DOHH2 (cell line): ENCODE results near the gene AFF2.

Experiments used
- H3F3A ChIP-seq: fragments of 200-600 bp; sonication (generic), shearing (Covaris generic); 2 replicates; pipeline ENCODE4 v1.6.0; 2016; ENCODE audit warnings: antibody characterized with exemption, mild to moderate bottlenecking; ENCODE audit not compliant: control insufficient read depth, insufficient read depth
- H3K27ac ChIP-seq: fragments of 200-600 bp; sonication (generic); 2 replicates; pipeline ENCODE4 v1.5.1; 2014; ENCODE audit warnings: low read depth, mild to moderate bottlenecking, low read length, moderate library complexity
- H3K27me3 ChIP-seq: fragments of 200-600 bp; sonication (generic); 2 replicates; pipeline ENCODE4 v1.6.1; 2014; ENCODE audit warnings: mild to moderate bottlenecking, low read length, mixed read lengths; ENCODE audit not compliant: control insufficient read depth
- H3K36me3 ChIP-seq: fragments of 200-600 bp; sonication (generic); 2 replicates; pipeline ENCODE4 v1.6.1; 2014; ENCODE audit warnings: mild to moderate bottlenecking, low read length, moderate library complexity, mixed read lengths; ENCODE audit not compliant: control insufficient read depth
- H3K4me1 ChIP-seq: fragments of 200-600 bp; sonication (generic); 2 replicates; pipeline ENCODE4 v1.6.1; 2014; ENCODE audit warnings: mild to moderate bottlenecking, low read length, mixed read lengths; ENCODE audit not compliant: control insufficient read depth
- H3K4me2 ChIP-seq: fragments of 200-600 bp; sonication (generic); 2 replicates; pipeline ENCODE4 v1.6.0; 2014; ENCODE audit warnings: mild to moderate bottlenecking, low read length, moderate library complexity
- H3K4me3 ChIP-seq: fragments of 200-600 bp; sonication (generic); 2 replicates; pipeline ENCODE4 v1.5.1; 2014; ENCODE audit warnings: mild to moderate bottlenecking, low read length, mixed read lengths
- H3K79me2 ChIP-seq: fragments of 200-600 bp; sonication (generic); 2 replicates; pipeline ENCODE4 v1.6.1; 2014; ENCODE audit warnings: mild to moderate bottlenecking, low read length, mixed read lengths; ENCODE audit not compliant: control insufficient read depth
- H3K9me2 ChIP-seq: fragments of 200-600 bp; sonication (generic); replicated peaks from 2 replicates; pipeline ENCODE4 v1.6.1; 2014; ENCODE audit warnings: mild to moderate bottlenecking, low read length, mixed read lengths; ENCODE audit not compliant: control insufficient read depth
- H3K9me3 ChIP-seq: fragments of 200-600 bp; sonication (generic); 2 replicates; pipeline ENCODE4 v1.6.1; 2014; ENCODE audit warnings: antibody characterized with exemption, low read length, mixed read lengths; ENCODE audit not compliant: control insufficient read depth, insufficient read depth
- H4K20me1 ChIP-seq: fragments of 200-600 bp; sonication (generic); 2 replicates; pipeline ENCODE4 v1.6.0; 2014; ENCODE audit warnings: low read depth, mild to moderate bottlenecking, antibody characterized with exemption, low read length, moderate library complexity; ENCODE audit not compliant: control insufficient read depth, insufficient read depth
- EZH2phosphoT487 ChIP-seq: fragments of 200-600 bp; sonication (generic); IDR thresholded peaks from 2 replicates; pipeline ENCODE4 v1.6.1; 2017; ENCODE audit warnings: borderline replicate concordance, mild to moderate bottlenecking, antibody characterized with exemption, low read length, moderate library complexity, mixed read lengths
- TF ChIP-seq, protein P1 (sequence below): fragments of 200-600 bp; sonication (generic); IDR thresholded peaks from one replicate; pipeline ENCODE4 v1.5.1; 2014; ENCODE audit warnings: antibody characterized with exemption, mild to moderate bottlenecking, low read depth, low read length; ENCODE audit not compliant: poor library complexity, severe bottlenecking

AFF2 gene

DNA sequence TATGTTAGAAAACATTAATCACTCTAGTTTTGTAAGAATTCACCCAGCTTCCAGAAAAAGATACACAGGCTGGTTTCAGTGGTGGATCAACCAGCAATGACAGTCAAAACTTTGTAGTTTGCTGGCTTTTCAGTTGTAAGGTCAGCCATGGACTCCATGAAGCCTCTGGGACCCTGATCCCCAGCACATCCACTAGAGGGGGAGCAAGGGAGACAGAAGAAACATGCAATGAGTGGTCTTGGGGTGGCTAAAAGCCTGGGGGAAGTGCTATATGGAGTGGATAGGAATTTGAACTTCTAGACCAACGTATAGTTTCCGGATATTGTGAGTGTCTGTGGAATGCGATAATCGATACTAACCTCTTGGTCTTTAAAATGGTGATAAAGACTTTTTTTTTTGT lies 72.7 kb downstream of the AFF2 start:
- no peaks in the 10 kb centered on the region for H4K20me1 ChIP-seq
- TF ChIP-seq, protein P1, sequence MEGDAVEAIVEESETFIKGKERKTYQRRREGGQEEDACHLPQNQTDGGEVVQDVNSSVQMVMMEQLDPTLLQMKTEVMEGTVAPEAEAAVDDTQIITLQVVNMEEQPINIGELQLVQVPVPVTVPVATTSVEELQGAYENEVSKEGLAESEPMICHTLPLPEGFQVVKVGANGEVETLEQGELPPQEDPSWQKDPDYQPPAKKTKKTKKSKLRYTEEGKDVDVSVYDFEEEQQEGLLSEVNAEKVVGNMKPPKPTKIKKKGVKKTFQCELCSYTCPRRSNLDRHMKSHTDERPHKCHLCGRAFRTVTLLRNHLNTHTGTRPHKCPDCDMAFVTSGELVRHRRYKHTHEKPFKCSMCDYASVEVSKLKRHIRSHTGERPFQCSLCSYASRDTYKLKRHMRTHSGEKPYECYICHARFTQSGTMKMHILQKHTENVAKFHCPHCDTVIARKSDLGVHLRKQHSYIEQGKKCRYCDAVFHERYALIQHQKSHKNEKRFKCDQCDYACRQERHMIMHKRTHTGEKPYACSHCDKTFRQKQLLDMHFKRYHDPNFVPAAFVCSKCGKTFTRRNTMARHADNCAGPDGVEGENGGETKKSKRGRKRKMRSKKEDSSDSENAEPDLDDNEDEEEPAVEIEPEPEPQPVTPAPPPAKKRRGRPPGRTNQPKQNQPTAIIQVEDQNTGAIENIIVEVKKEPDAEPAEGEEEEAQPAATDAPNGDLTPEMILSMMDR, result peak; percentile 25
- TF ChIP-seq EZH2phosphoT487, result no peak
- H3K4me2 ChIP-seq, result peak overlapping the region; percentile 51; the same call in 1 of the 2 replicates
- no peaks in the 10 kb centered on the region for H3F3A ChIP-seq
- no peak overlapping the region for H3K4me3 ChIP-seq
- H3K9me2 ChIP-seq, result no peaks in the 10 kb centered on the region
- no peaks in the 10 kb centered on the region for H3K27me3 ChIP-seq
- H3K79me2 ChIP-seq, result peaks cover 99% of the 10 kb centered on the region
- no peak overlapping the region for H3K27ac ChIP-seq
- peaks cover 27% of the 10 kb centered on the region for H3K36me3 ChIP-seq
- H3K4me1 ChIP-seq, result peaks cover 83% of the 10 kb centered on the region
- no peaks in the 10 kb centered on the region for H3K9me3 ChIP-seq

DNA sequence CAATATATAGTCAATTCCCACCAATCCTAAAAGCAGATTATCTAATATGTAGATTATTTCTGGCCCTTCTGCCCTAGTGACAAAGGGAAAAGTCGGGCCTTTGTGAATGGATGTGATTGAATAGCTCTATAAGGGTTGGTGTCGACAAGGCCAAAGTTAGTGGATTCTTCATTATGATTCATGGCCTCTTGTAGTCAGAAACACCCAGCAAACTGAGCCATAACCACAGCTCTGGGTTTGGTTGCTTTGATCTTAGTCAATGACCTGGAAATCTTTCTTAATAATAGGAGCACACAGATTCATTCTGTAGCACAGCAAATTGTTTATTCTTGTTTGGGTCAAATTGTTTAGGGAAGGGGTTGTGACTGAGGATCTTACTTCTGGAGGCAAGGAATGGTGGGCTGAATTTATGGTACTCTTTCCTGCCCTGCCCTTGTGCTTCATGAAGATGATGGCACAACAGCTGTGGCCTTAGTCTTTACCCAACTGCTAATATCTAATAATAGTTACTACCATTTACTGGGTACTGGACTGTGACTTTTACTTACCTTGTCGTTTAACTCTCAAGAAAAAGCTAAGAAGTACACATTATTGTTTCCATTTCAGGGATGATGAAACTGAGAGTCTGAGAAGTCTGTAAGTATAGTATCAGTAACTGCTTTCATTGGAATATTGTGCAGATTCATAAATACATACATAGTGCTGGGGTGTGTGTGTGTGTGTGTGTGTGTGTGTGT lies 74.0 kb downstream of the AFF2 start:
- Histone ChIP-seq H3K4me2 (peak overlapping the region; percentile 47), H3F3A (peaks cover 5% of the 10 kb centered on the region), H3K4me3 (no peak overlapping the region), H4K20me1 (no peaks in the 10 kb centered on the region), H3K27me3 (no peaks in the 10 kb centered on the region), H3K27ac (no peak overlapping the region), H3K4me1 (peaks cover 75% of the 10 kb centered on the region), H3K79me2 (peaks cover 99% of the 10 kb centered on the region), H3K36me3 (peaks cover 30% of the 10 kb centered on the region), H3K9me2 (no peaks in the 10 kb centered on the region), H3K9me3 (no peaks in the 10 kb centered on the region)
- no peak for TF ChIP-seq EZH2phosphoT487
- TF ChIP-seq, protein P1, result no peak

DNA sequence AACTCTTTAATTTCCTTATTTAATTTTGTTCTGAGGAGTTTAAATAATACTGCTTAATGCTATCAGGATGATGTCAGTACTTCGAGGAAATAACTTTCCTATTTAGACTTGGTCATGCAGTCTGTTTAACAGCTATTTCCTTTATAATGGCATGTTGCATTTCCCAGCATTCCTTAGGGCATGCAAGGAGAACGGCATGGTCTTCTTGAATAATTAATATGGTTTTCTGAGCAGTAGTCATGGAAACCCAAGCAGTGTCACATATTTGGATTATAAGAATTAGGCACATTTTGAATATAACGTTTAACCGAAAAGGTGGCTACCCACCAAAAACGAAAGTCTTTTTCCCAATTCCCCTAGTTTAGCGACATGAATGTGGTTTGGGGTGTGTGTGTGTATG lies 76.0 kb downstream of the AFF2 start:
- 0 out of 2 replicates have a peak overlapping the region, but pooled peaks have one; percentile 11 for H3K4me2 ChIP-seq
- H3K9me2 ChIP-seq, result no peaks in the 10 kb centered on the region
- TF ChIP-seq EZH2phosphoT487, result no peak
- TF ChIP-seq, protein P1, result no peak
- H3F3A ChIP-seq, result peaks cover 20% of the 10 kb centered on the region
- no peak overlapping the region for H3K4me3 ChIP-seq
- H3K4me1 ChIP-seq, result peaks cover 59% of the 10 kb centered on the region
- H3K27me3 ChIP-seq, result no peaks in the 10 kb centered on the region
- no peaks in the 10 kb centered on the region for H3K9me3 ChIP-seq
- H3K27ac ChIP-seq, result no peak overlapping the region
- peaks cover 40% of the 10 kb centered on the region for H3K36me3 ChIP-seq
- no peaks in the 10 kb centered on the region for H4K20me1 ChIP-seq
- H3K79me2 ChIP-seq, result peaks cover 90% of the 10 kb centered on the region
